Endothelial cell of umbilical vein (primary cell): ENCODE data around the gene ACADVL. TPM values are rescaled to one million over a fixed set of nuclear protein-coding genes. Genes with fewer than 3 reads are reported as not detected.
A peak's percentile ranks its signal among the peaks of the same experiment; 100 is the strongest.

ENCODE experiments used
- BruUV-seq: library from RNA; stranded (reverse); fragments of 400-500 nt; replicated peaks from 2 replicates; lab custom pipeline; 2021; lab: Mats Ljungman, UMichigan
- CTCF ChIA-PET: fragments of 300-600, 350-600 bp; sonication (Branson Sonifier 250); formaldehyde crosslinking; loops from one replicate; lab custom pipeline; 2021; ENCODE audit warnings: antibody characterized with exemption, inconsistent platforms; lab: Charles Lee
- POLR2A ChIA-PET: fragments of 300-600, 350-600 bp; sonication (Branson Sonifier 250); formaldehyde crosslinking; loops from one replicate; lab custom pipeline; 2021; ENCODE audit warnings: antibody characterized with exemption, inconsistent platforms; lab: Charles Lee
- DNase-seq: peaks from one replicate; pipeline ENCODE4 v3.0.0-alpha.2; 2011; ENCODE audit warnings: low read depth, low spot score
- FAIRE-seq: peaks from 2 replicates; lab custom pipeline; 2011; peaks lifted over from hg19 to GRCh38; lab: Jason Lieb, UNC
- H2AFZ ChIP-seq: 2 replicates; pipeline ENCODE4 v1.6.0; 2012; ENCODE audit warnings: low read depth, low read length, control low read depth, inconsistent platforms
- H3K27ac ChIP-seq: 2 replicates; pipeline ENCODE4 v1.5.1; 2011; ENCODE audit warnings: low read depth, mild to moderate bottlenecking, control low read depth, low read length, moderate library complexity; ENCODE audit not compliant: insufficient read depth
- H3K27me3 ChIP-seq, 2 experiments: 2 replicates each; pipeline versions ENCODE4 v1.6.0 to v1.6.1; 2011; ENCODE audit warnings: low read length in 2 of 2, mixed read lengths in 1 of 2; ENCODE audit not compliant: control insufficient read depth in 2 of 2, insufficient read depth in 2 of 2
- H3K36me3 ChIP-seq, 2 experiments: 2 replicates in 1 of 2; 3 replicates in 1 of 2; pipeline ENCODE4 v1.5.1; 2011; ENCODE audit warnings: low read length in 2 of 2, mild to moderate bottlenecking in 1 of 2, moderate library complexity in 1 of 2; ENCODE audit not compliant: control insufficient read depth in 2 of 2, insufficient read depth in 2 of 2; ENCODE audit errors: extremely low read depth in 1 of 2
- H3K4me1 ChIP-seq: 3 replicates; pipeline ENCODE4 v1.5.1; 2011; ENCODE audit warnings: mild to moderate bottlenecking, low read length; ENCODE audit not compliant: control insufficient read depth, insufficient read depth; ENCODE audit errors: extremely low read depth
- H3K4me2 ChIP-seq: 2 replicates; pipeline ENCODE4 v1.6.1; 2011; ENCODE audit warnings: low read length, control low read depth, mixed read lengths; ENCODE audit not compliant: insufficient read depth
- H3K4me3 ChIP-seq, 3 experiments: fragments of 200-600 bp in 1 of 3; sonication (generic), shearing (Covaris generic) in 1 of 3; replicated peaks in 1 of 3; 2 replicates each; pipeline ENCODE4 v1.5.1; 2011 to 2016; ENCODE audit warnings: control low read depth in 3 of 3, low read length in 3 of 3, mild to moderate bottlenecking in 2 of 3, inconsistent platforms in 1 of 3, low read depth in 1 of 3, moderate library complexity in 1 of 3; ENCODE audit not compliant: insufficient read depth in 1 of 3
- H3K79me2 ChIP-seq: 2 replicates; pipeline ENCODE4 v1.6.0; 2012; ENCODE audit warnings: low read length, inconsistent platforms; ENCODE audit not compliant: control insufficient read depth, insufficient read depth
- H3K9ac ChIP-seq: replicated peaks from 2 replicates; pipeline ENCODE3; 2011; ENCODE audit warnings: low read length, control low read depth; ENCODE audit not compliant: insufficient read depth; ENCODE audit errors: extremely low read depth
- H3K9me1 ChIP-seq: replicated peaks from 3 replicates; pipeline ENCODE4 v1.6.0; 2011; ENCODE audit warnings: mild to moderate bottlenecking, low read length; ENCODE audit not compliant: control insufficient read depth, insufficient read depth; ENCODE audit errors: extremely low read depth
- H3K9me3 ChIP-seq: replicated peaks from 2 replicates; pipeline ENCODE4 v1.5.1; 2012; ENCODE audit warnings: low read length, inconsistent platforms; ENCODE audit not compliant: control insufficient read depth, insufficient read depth
- H4K20me1 ChIP-seq: replicated peaks from 2 replicates; pipeline ENCODE3; 2011; ENCODE audit warnings: mild to moderate bottlenecking, low read length; ENCODE audit not compliant: control insufficient read depth, insufficient read depth; ENCODE audit errors: extremely low read depth
- JUN ChIP-seq: IDR thresholded peaks from 2 replicates; pipeline ENCODE4 v1.6.1; 2011; ENCODE audit warnings: borderline replicate concordance, low read depth; ENCODE audit not compliant: insufficient read length, insufficient read depth
- MYC ChIP-seq: IDR thresholded peaks from one replicate; pipeline ENCODE4 v1.6.1; 2011; ENCODE audit warnings: mild to moderate bottlenecking, low read depth, low read length
- POLR2A ChIP-seq: IDR thresholded peaks from 2 replicates; pipeline ENCODE4 v1.6.1; 2012; ENCODE audit warnings: low read depth, mild to moderate bottlenecking, control low read depth, low read length
- dilution Hi-C: fragments of 300-500 bp; cut with MboI; formaldehyde crosslinking; loops from one replicate; pipeline ENCODE4 v1.15.0; 2019; ENCODE audit warnings: low sequenced_read_pairs; ENCODE audit not compliant: extremely low pct_ligation_motif_present
- intact Hi-C: fragments of 100-400 bp; cut with micrococcal nuclease; formaldehyde crosslinking; loops from one replicate; pipeline ENCODE4 v1.10.0; 2022
- polyA plus RNA-seq, 4 experiments: library from polyadenylated mRNA; depleted of rRNA in 3 of 4; stranded (reverse) in 3 of 4; unstranded in 1 of 4; fragments of >200 nt; gene quantifications; 2 replicates each; pipeline versions ENCODE4 v1.2.1 to v1.2.3, GENCODE V29; 2011 to 2012; ENCODE audit warnings: missing spikeins in 1 of 4
- total RNA-seq: library from RNA; stranded (reverse); gene quantifications from 2 replicates; pipeline ENCODE4 v1.2.3, GENCODE V29; 2021
- TF ChIP-seq, protein P1 (sequence below), 2 donors: IDR thresholded peaks; 1 replicate in 1 of 2; 2 replicates in 1 of 2; pipeline ENCODE4 v1.5.1; 2011; ENCODE audit warnings: low read length in 2 of 2, mild to moderate bottlenecking in 2 of 2, moderate library complexity in 2 of 2, control low read depth in 1 of 2, inconsistent platforms in 1 of 2, low read depth in 1 of 2; ENCODE audit not compliant: insufficient read depth in 1 of 2; ENCODE audit errors: extremely low read depth in 1 of 2

ACADVL gene
- total and polyA plus RNA-seq, 2 donors (not counting 3 experiments of a cell fraction or from before 2014, with no cell fraction given), result 308 to 376 TPM

- POLR2A ChIA-PET, result no interaction called here
- Histone ChIP-seq H3K4me1 (peaks cover 17% of the 10 kb centered on the region), H3K27me3 (no peaks in the 10 kb centered on the region), H3K9me1 (no peaks in the 10 kb centered on the region), H3K9me3 (no peaks in the 10 kb centered on the region), H2AFZ (peak overlapping the region; percentile 91), H3K79me2 (no peaks in the 10 kb centered on the region), H3K27ac (peak overlapping the region; percentile 63), H3K4me2 (peak overlapping the region; percentile 88), H4K20me1 (no peaks in the 10 kb centered on the region), H3K4me3 (peak overlapping the region; percentile 30 to 66 (median 46)), H3K36me3 (no peaks in the 10 kb centered on the region), H3K9ac (peak overlapping the region; percentile 79)
- BruUV-seq, result TSS peak; percentile 42
- dilution Hi-C loops, result no loop called here
- intact Hi-C loops, result loop anchor here (1.0 to 2.0 kb wide), 5 partner anchors 41 to 265 kb away; partner anchors contain the start of genes ACADVL and DLG4
- DNase-seq (peak; percentile 51), FAIRE-seq (peak; percentile 77)
- CTCF ChIA-PET, result interaction anchor here (1.0 to 4.3 kb wide), 29 partner anchors 8 to 511 kb away, joined by 3 to 91 read pairs (median 6); partner anchors contain the start of genes ACADVL, DLG4, SLC16A11 and SLC16A13
- TF ChIP-seq, protein P1, sequence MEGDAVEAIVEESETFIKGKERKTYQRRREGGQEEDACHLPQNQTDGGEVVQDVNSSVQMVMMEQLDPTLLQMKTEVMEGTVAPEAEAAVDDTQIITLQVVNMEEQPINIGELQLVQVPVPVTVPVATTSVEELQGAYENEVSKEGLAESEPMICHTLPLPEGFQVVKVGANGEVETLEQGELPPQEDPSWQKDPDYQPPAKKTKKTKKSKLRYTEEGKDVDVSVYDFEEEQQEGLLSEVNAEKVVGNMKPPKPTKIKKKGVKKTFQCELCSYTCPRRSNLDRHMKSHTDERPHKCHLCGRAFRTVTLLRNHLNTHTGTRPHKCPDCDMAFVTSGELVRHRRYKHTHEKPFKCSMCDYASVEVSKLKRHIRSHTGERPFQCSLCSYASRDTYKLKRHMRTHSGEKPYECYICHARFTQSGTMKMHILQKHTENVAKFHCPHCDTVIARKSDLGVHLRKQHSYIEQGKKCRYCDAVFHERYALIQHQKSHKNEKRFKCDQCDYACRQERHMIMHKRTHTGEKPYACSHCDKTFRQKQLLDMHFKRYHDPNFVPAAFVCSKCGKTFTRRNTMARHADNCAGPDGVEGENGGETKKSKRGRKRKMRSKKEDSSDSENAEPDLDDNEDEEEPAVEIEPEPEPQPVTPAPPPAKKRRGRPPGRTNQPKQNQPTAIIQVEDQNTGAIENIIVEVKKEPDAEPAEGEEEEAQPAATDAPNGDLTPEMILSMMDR (IDR thresholded peaks at IDR 0.05; ENCODE audit: extremely low read depth in 1 of 2, insufficient read depth in 1 of 2, low read depth in 1 of 2, low read length in 2 of 2), result no peak
- TF ChIP-seq POLR2A, result peak; percentile 9
- peak; percentile 33 for TF ChIP-seq JUN
Measured at GRCh38 chr17:7177954-7178477, 41.7 kb upstream of the ACADVL start.

DNA sequence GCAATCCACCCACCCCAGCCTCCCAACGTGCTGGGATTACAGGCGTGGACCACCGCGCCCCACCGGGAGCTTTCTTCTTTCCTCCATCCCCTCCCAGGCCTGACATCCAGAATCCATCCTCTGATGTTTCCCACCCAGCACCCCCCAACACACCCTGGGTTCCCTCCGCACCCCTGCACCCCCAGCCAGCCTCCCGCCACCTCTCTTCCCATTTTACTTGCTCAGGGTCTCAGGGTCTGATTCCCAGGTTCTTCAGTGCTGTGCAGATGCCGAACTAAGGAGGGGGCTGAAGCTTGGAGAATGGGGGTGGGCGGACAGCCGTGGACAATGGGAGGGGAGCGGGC lies 40.8 kb upstream of the ACADVL start:
- Histone ChIP-seq H3K4me2 (no peak overlapping the region), H3K27ac (no peak overlapping the region), H3K4me1 (peaks cover 17% of the 10 kb centered on the region), H3K9me3 (no peaks in the 10 kb centered on the region), H2AFZ (no peak overlapping the region), H3K27me3 (no peaks in the 10 kb centered on the region), H3K9ac (no peak overlapping the region), H4K20me1 (no peaks in the 10 kb centered on the region), H3K9me1 (no peaks in the 10 kb centered on the region), H3K4me3 (no peak overlapping the region), H3K79me2 (no peaks in the 10 kb centered on the region), H3K36me3 (no peaks in the 10 kb centered on the region)
- ChIA-PET POLR2A (no interaction called here), CTCF (interaction anchor here (2.6 to 4.3 kb wide), 4 partner anchors 10 to 134 kb away, joined by 20 to 91 read pairs (median 37); partner anchors contain the start of gene SLC16A11)
- no peak for FAIRE-seq
- intact Hi-C loops (no loop called here), dilution Hi-C loops (no loop called here)
- BruUV-seq, result no TSS peak
- no peak for TF ChIP-seq JUN
- TF ChIP-seq MYC, result no peak
- no peak for TF ChIP-seq POLR2A
- DNase-seq, result no peak
